GM21619 (cell line): ENCODE measurements around the gene STEAP3.
A peak's percentile ranks its signal among the peaks of the same experiment; 100 is the strongest.

Experiments
- ATAC-seq: cut with Tn5 transposase; IDR thresholded peaks from one replicate; pipeline ENCODE4 v1.9.1; 2021; ENCODE audit not compliant: unreplicated experiment

Gene STEAP3

GRCh38 chr2:119223521-119224390 lies at the start of gene STEAP3:
Gene STEAP3, plus strand, starts transcription at chr2:119223834. Its CDS starts 7,179 bp downstream, at chr2:119231013.
- peak; percentile 74 for ATAC-seq

- ATAC-seq = no peak
These were observed 49.2 kb upstream of the STEAP3 start for GRCh38 chr2:119174216-119174992.

GRCh38 chr2:119174993-119175347 lies 48.7 kb upstream of the STEAP3 start:
- no peak for ATAC-seq

- ATAC-seq = no peak
These were observed 48.1 kb upstream of the STEAP3 start for GRCh38 chr2:119175517-119175916.

GRCh38 chr2:119177171-119177837 lies 46.3 kb upstream of the STEAP3 start:
- ATAC-seq = no peak

- no peak for ATAC-seq
These were observed 45.8 kb upstream of the STEAP3 start for GRCh38 chr2:119177838-119178190.

GRCh38 chr2:119178776-119179175 lies 44.9 kb upstream of the STEAP3 start:
- no peak for ATAC-seq

- no peak for ATAC-seq
These were observed 44.4 kb upstream of the STEAP3 start for GRCh38 chr2:119179202-119179601.

GRCh38 chr2:119179991-119180390 lies 43.6 kb upstream of the STEAP3 start:
- no peak for ATAC-seq

GRCh38 chr2:119180892-119181291 lies 42.7 kb upstream of the STEAP3 start:
- no peak for ATAC-seq

GRCh38 chr2:119181391-119181790 lies 42.2 kb upstream of the STEAP3 start:
- no peak for ATAC-seq

GRCh38 chr2:119181791-119182445 lies 41.7 kb upstream of the STEAP3 start:
- no peak for ATAC-seq

GRCh38 chr2:119184512-119184911 lies 39.1 kb upstream of the STEAP3 start:
- no peak for ATAC-seq

GRCh38 chr2:119190321-119191111 lies 33.1 kb upstream of the STEAP3 start:
- ATAC-seq = no peak

GRCh38 chr2:119192893-119193292 lies 30.7 kb upstream of the STEAP3 start:
- no peak for ATAC-seq

GRCh38 chr2:119195001-119195400 lies 28.6 kb upstream of the STEAP3 start:
- ATAC-seq = no peak

GRCh38 chr2:119195887-119196286 lies 27.7 kb upstream of the STEAP3 start:
- ATAC-seq = no peak

- no peak for ATAC-seq
These were observed 27.1 kb upstream of the STEAP3 start for GRCh38 chr2:119196301-119197125.

- ATAC-seq = no peak
These were observed 26.6 kb upstream of the STEAP3 start for GRCh38 chr2:119197126-119197405.
